Measurements from ENCODE around the gene TMEM14A.

GRCh38 chr6:52712136-52712535 is 41.2 kb downstream of the TMEM14A start:
- TF ChIP-seq SUZ12 (IDR thresholded peaks at IDR 0.05) (no peak), BHLHE40 (IDR thresholded peaks at IDR 0.05; ENCODE audit: borderline replicate concordance) (no peak), ZNF384 (IDR thresholded peaks at IDR 0.05) (no peak), LEF1 (IDR thresholded peaks at IDR 0.05; ENCODE audit: borderline replicate concordance) (no peak), ARNT (IDR thresholded peaks at IDR 0.05) (no peak), ELF4 (IDR thresholded peaks at IDR 0.05) (no peak), FOXA1 (IDR thresholded peaks at IDR 0.05) (no peak), TARDBP (IDR thresholded peaks at IDR 0.05) (no peak), SP1 (IDR thresholded peaks at IDR 0.05) (no peak), FOXK2 (IDR thresholded peaks at IDR 0.05) (no peak), HDGF (IDR thresholded peaks at IDR 0.05; ENCODE audit: borderline replicate concordance) (no peak), FOXM1 (IDR thresholded peaks at IDR 0.05; ENCODE audit: borderline replicate concordance) (no peak), PKNOX1 (IDR thresholded peaks at IDR 0.05) (no peak), L3MBTL2 (conservative IDR thresholded peaks at IDR 0.05) (no peak)
